Neuronal stem cell (in vitro differentiated cells): ENCODE data around the gene CD79B.
"Not testable (repeated sequence)": the region's sequence is repeated elsewhere in the genome, so short reads cannot be mapped to it uniquely, and the experiment has no call there.

Experiments used
- DNase-seq: peaks from one replicate; pipeline ENCODE4 v3.0.0-alpha.2; 2013; ENCODE audit warnings: low spot score
- H2AFZ ChIP-seq: one replicate; pipeline ENCODE4 v1.6.1; 2013; ENCODE audit warnings: mild to moderate bottlenecking, low read length, inconsistent platforms
- H2AK5ac ChIP-seq: 2 replicates; pipeline ENCODE4 v1.6.1; 2013; ENCODE audit warnings: low read depth, mild to moderate bottlenecking, inconsistent platforms, low read length, moderate library complexity, mixed read lengths
- H2BK120ac ChIP-seq: 2 replicates; pipeline ENCODE4 v1.6.1; 2013; ENCODE audit warnings: low read depth, mild to moderate bottlenecking, inconsistent platforms, low read length, moderate library complexity, mixed read lengths
- H2BK12ac ChIP-seq: one replicate; pipeline ENCODE4 v1.6.1; 2013; ENCODE audit warnings: low read length, inconsistent platforms
- H2BK15ac ChIP-seq: 2 replicates; pipeline ENCODE4 v1.6.1; 2013; ENCODE audit warnings: mild to moderate bottlenecking, low read length, inconsistent platforms, mixed read lengths
- H2BK5ac ChIP-seq: one replicate; pipeline ENCODE4 v1.6.1; 2013; ENCODE audit warnings: inconsistent platforms, mild to moderate bottlenecking, low read length, moderate library complexity
- H3K14ac ChIP-seq: one replicate; pipeline ENCODE4 v1.6.1; 2013; ENCODE audit warnings: low read length, inconsistent platforms
- H3K18ac ChIP-seq: 2 replicates; pipeline ENCODE4 v1.6.1; 2013; ENCODE audit warnings: low read length, inconsistent platforms
- H3K23ac ChIP-seq: 2 replicates; pipeline ENCODE4 v1.6.1; 2013; ENCODE audit warnings: low read depth, mild to moderate bottlenecking, mixed read lengths, low read length, inconsistent platforms; ENCODE audit not compliant: poor library complexity
- H3K27ac ChIP-seq: replicated peaks from 3 replicates; pipeline ENCODE4 v1.5.1; 2013; ENCODE audit warnings: low read length, inconsistent platforms
- H3K27me3 ChIP-seq, 3 experiments: 2 replicates each; pipeline ENCODE4 v1.6.1; 2013; ENCODE audit warnings: low read length in 3 of 3, mild to moderate bottlenecking in 2 of 3, inconsistent platforms in 1 of 3, low read depth in 1 of 3, mixed read lengths in 1 of 3, moderate library complexity in 1 of 3; ENCODE audit not compliant: control insufficient read depth in 3 of 3, insufficient read depth in 3 of 3
- H3K36me3 ChIP-seq, 2 donors: replicated peaks in 1 of 2; 2 replicates each; pipeline ENCODE4 v1.6.1; 2013; ENCODE audit warnings: low read length in 2 of 2; ENCODE audit not compliant: control insufficient read depth in 2 of 2, insufficient read depth in 2 of 2
- H3K4ac ChIP-seq: 2 replicates; pipeline ENCODE4 v1.6.1; 2013; ENCODE audit warnings: inconsistent platforms, mild to moderate bottlenecking, low read length, moderate library complexity
- H3K4me1 ChIP-seq, 2 donors: 1 replicate in 1 of 2; 2 replicates in 1 of 2; pipeline ENCODE4 v1.6.1; 2013; ENCODE audit warnings: low read length in 2 of 2, low read depth in 1 of 2; ENCODE audit not compliant: control insufficient read depth in 2 of 2, insufficient read depth in 1 of 2
- H3K4me2 ChIP-seq: one replicate; pipeline ENCODE4 v1.6.1; 2013; ENCODE audit warnings: mild to moderate bottlenecking, low read length, inconsistent platforms; ENCODE audit not compliant: insufficient read depth, poor library complexity, severe bottlenecking
- H3K4me3 ChIP-seq, 2 donors: 2 replicates each; pipeline ENCODE4 v1.5.1; 2013; ENCODE audit warnings: low read length in 2 of 2, mild to moderate bottlenecking in 2 of 2, inconsistent platforms in 1 of 2, moderate library complexity in 1 of 2
- H3K79me1 ChIP-seq: one replicate; pipeline ENCODE4 v1.6.1; 2013; ENCODE audit warnings: low read depth, mild to moderate bottlenecking, inconsistent platforms, low read length, moderate library complexity
- H3K9ac ChIP-seq: one replicate; pipeline ENCODE4 v1.6.1; 2013; ENCODE audit warnings: mild to moderate bottlenecking, low read depth, low read length, inconsistent platforms; ENCODE audit not compliant: poor library complexity
- H3K9me3 ChIP-seq, 2 donors: replicated peaks in 1 of 2; 2 replicates each; pipeline versions ENCODE3 to v1.6.1; 2013; ENCODE audit warnings: low read length in 2 of 2, mild to moderate bottlenecking in 2 of 2, inconsistent platforms in 1 of 2, low read depth in 1 of 2, mixed read lengths in 1 of 2, moderate library complexity in 1 of 2; ENCODE audit not compliant: control insufficient read depth in 2 of 2, insufficient read depth in 1 of 2
- H4K8ac ChIP-seq: one replicate; pipeline ENCODE4 v1.6.1; 2013; ENCODE audit warnings: low read depth, mild to moderate bottlenecking, inconsistent platforms, low read length, moderate library complexity
- H4K91ac ChIP-seq: one replicate; pipeline ENCODE4 v1.6.1; 2013; ENCODE audit warnings: low read length, low read depth, mild to moderate bottlenecking, inconsistent platforms; ENCODE audit not compliant: poor library complexity
- WGBS, 2 donors: extraction: QIAGEN DNeasy Blood & Tissue Kit; methylation state at CpG; one replicate each; pipeline ENCODE4 v1.1.7; 2013; ENCODE audit warnings: missing lambda C conversion rate in 2 of 2, mixed read lengths in 1 of 2; ENCODE audit not compliant: insufficient read length in 2 of 2, insufficient replicate concordance in 1 of 2; ENCODE audit errors: extremely low coverage in 2 of 2; 5-methylcytosine and 5-hydroxymethylcytosine counted together

Gene CD79B

DNA sequence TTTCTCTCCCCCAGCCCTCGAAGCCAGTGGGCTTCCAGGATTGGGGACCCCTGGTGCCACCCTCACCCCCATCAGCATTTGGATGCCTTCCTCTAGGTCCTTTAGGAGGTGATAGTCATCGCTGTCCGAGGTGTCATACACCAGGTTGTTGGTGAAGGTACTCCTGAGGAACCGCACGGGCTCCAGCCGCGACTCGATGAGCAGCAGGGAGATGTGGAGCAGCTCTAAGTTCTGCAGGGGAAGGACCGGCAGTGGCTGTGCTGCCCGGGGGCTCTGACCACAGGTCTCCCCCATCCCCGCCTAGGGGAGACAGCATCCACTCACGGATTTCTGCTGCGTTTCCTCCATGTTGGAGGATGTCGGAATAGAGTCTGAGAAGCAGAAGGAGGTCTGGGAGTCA, 22.0 kb downstream of the CD79B start:
- no peak overlapping the region for H4K8ac ChIP-seq
- H3K9ac ChIP-seq: peak overlapping the region; percentile 4
- no peak overlapping the region for H2BK120ac ChIP-seq
- DNase-seq: no peak
- no peak overlapping the region for H3K27ac ChIP-seq
- H3K14ac ChIP-seq: no peak overlapping the region
- H3K9me3 ChIP-seq: no peaks in the 10 kb centered on the region
- H3K4me2 ChIP-seq: no peak overlapping the region
- no peak overlapping the region for H2BK5ac ChIP-seq
- no peaks in the 10 kb centered on the region for H3K36me3 ChIP-seq
- H2AFZ ChIP-seq: no peak overlapping the region
- no peak overlapping the region for H2AK5ac ChIP-seq
- H3K18ac ChIP-seq: no peak overlapping the region
- no peaks in the 10 kb centered on the region for H3K4me1 ChIP-seq
- no peak overlapping the region for H2BK15ac ChIP-seq
- H3K4me3 ChIP-seq: no peak overlapping the region
- no peaks in the 10 kb centered on the region for H3K79me1 ChIP-seq
- no peak overlapping the region for H3K4ac ChIP-seq
- peaks cover 0 to 3% (median 0%) of the 10 kb centered on the region in 3 experiments for H3K27me3 ChIP-seq
- no CpG with 5 or more reads among the region's 14 CpGs for WGBS, 2 donors
- no peak overlapping the region for H3K23ac ChIP-seq
- H2BK12ac ChIP-seq: no peak overlapping the region
- H4K91ac ChIP-seq: no peak overlapping the region

DNA sequence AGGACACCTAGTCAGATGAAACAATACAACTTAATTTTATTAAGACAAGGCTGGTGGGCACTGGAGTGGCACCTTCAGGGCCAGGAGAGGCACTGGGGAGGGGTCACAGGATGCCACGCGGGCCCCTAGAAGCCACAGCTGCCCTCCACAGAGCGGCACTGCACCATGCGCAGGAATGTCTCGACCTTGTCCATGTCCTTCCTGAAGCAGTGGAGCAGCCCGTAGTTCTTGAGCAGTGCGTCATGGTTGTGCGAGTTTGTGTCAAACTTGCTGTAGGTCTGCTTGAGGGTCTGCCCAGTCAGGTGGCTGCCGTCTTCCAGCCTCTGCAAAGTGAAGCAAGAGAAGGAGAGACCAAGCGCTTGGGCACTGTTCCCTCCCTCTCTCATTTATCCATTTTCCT, 22.5 kb downstream of the CD79B start:
- not testable (repeated sequence) for H3K9ac ChIP-seq, H3K4me2 ChIP-seq, H3K14ac ChIP-seq, H3K18ac ChIP-seq, H2AK5ac ChIP-seq, H3K36me3 ChIP-seq, H2AFZ ChIP-seq, H3K9me3 ChIP-seq, H2BK120ac ChIP-seq, H3K4me1 ChIP-seq, H3K79me1 ChIP-seq, H2BK15ac ChIP-seq, H3K27ac ChIP-seq, DNase-seq, H3K23ac ChIP-seq, H2BK12ac ChIP-seq, H3K4ac ChIP-seq, H2BK5ac ChIP-seq, H4K91ac ChIP-seq, H4K8ac ChIP-seq, H3K4me3 ChIP-seq, H3K27me3 ChIP-seq
- WGBS, 2 donors: no CpG with 5 or more reads among the region's 10 CpGs

DNA sequence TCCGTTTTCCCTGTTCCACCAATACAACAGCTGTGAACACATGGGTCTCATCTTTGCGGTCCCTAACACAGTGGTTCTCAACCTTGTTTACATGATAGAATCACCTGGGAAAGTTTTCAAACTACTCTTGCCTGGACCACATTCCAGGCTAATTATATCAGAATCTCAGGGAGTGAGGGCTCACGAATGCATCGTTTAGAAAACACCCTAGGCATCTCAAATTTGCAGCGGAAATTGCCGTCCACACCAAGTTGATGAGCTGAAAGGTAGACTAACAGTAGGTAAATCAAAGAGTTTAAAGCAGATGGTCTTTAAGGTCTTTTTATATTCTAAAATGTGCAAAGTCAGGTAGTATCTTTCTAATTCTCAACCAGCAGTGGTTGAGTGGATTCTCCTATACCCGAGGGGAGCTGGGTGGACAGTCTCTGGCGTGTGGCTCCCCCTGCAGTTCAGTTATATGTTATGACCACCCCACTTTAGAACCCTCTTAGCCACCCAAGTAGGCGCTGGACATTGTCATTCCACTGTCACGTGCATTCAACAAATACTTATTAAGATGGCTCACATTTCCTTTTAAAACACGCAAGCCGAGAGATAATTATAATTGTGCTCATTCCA, 24.9 kb downstream of the CD79B start:
- H3K79me1 ChIP-seq, H4K8ac ChIP-seq, H3K23ac ChIP-seq, H3K4me1 ChIP-seq, H4K91ac ChIP-seq, H3K36me3 ChIP-seq, DNase-seq, H3K4me2 ChIP-seq, H3K4ac ChIP-seq, H2AFZ ChIP-seq, H3K9me3 ChIP-seq, H2BK15ac ChIP-seq, H2AK5ac ChIP-seq, H3K18ac ChIP-seq, H3K4me3 ChIP-seq, H2BK12ac ChIP-seq, H2BK120ac ChIP-seq, H3K9ac ChIP-seq, H2BK5ac ChIP-seq, H3K27ac ChIP-seq, H3K27me3 ChIP-seq, H3K14ac ChIP-seq: not testable (repeated sequence)
- WGBS, 2 donors: no CpG with 5 or more reads among the region's 12 CpGs

DNA sequence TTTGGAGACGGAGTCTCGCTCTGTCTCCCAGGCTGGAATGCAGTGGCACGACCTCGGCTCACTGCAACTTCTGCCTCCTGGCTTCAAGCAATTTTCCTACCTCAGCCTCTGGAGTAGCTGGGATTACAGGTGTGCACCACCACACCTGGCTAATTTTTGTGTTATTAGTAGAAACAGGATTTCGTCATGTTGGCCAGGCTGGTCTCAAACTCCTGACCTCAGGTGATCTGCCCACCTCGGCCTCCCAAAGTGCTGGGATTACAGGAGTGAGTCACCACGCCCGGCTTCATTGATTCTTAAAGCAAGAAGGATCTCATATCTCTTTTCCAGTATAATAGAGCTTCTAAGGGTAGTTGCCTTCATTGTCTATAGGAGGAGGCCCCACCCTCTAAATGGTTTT, 27.3 kb downstream of the CD79B start:
- not testable (repeated sequence) for H4K8ac ChIP-seq, H2BK5ac ChIP-seq, H3K4me1 ChIP-seq, H2AK5ac ChIP-seq, H3K36me3 ChIP-seq, H3K27ac ChIP-seq, H3K9me3 ChIP-seq, H2BK15ac ChIP-seq, H2AFZ ChIP-seq, H2BK120ac ChIP-seq, H3K4me3 ChIP-seq, H3K14ac ChIP-seq, H3K9ac ChIP-seq, H3K23ac ChIP-seq, H3K27me3 ChIP-seq, H3K4me2 ChIP-seq, DNase-seq, H3K4ac ChIP-seq, H4K91ac ChIP-seq, H3K79me1 ChIP-seq, H3K18ac ChIP-seq, H2BK12ac ChIP-seq
- WGBS, 2 donors: no CpG with 5 or more reads among the region's 8 CpGs
